ENCODE results near the gene HOXB9. TPM values are rescaled to one million over a fixed set of nuclear protein-coding genes. Genes with fewer than 3 reads are reported as not detected.

The HOXB9 gene
- total and polyA plus RNA-seq, 8 donors: 0.25 TPM; not detected in 7

GRCh38 chr17:48628649-48629410, 2.7 kb upstream of the HOXB9 start:
- TF ChIP-seq CTCF (IDR thresholded peaks at IDR 0.05): no peak
- intact Hi-C loops (cut with DNase I): no loop called here
- H3K4me1 ChIP-seq: peaks cover 8 to 15% (median 12%) of the 10 kb centered on the region in 3 donors
- DNase-seq (no peak), FAIRE-seq (no peak), ATAC-seq (no peak)
- peaks cover 0 to 75% (median 26%) of the 10 kb centered on the region in 4 donors for H3K27me3 ChIP-seq
- H3K9me3 ChIP-seq: no peaks in the 10 kb centered on the region
- no peak overlapping the region for H3K4me3 ChIP-seq
- 19 to 31% methylated on average over 5 of the region's 5 CpGs for WGBS, 2 donors
- no peaks in the 10 kb centered on the region for H3K36me3 ChIP-seq
- H3K27ac ChIP-seq: no peak overlapping the region

GRCh38 chr17:48627623-48628521, 1.7 kb upstream of the HOXB9 start:
- Histone ChIP-seq H3K9me3 (no peaks in the 10 kb centered on the region), H3K27ac (no peak overlapping the region), H3K4me3 (no peak overlapping the region), H3K27me3 (peaks cover 0 to 70% (median 25%) of the 10 kb centered on the region in 4 donors), H3K4me1 (peaks cover 8 to 15% (median 12%) of the 10 kb centered on the region in 3 donors), H3K36me3 (no peaks in the 10 kb centered on the region)
- no peak for DNase-seq
- no peak for ATAC-seq
- no peak for FAIRE-seq
- 12 to 13% methylated on average over 27 of the region's 27 CpGs for WGBS, 2 donors
- TF ChIP-seq CTCF (IDR thresholded peaks at IDR 0.05): no peak
- intact Hi-C loops (cut with DNase I): no loop called here

GRCh38 chr17:48627118-48627597, 1.0 kb upstream of the HOXB9 start:
- no peak for DNase-seq
- Histone ChIP-seq H3K4me1 (peaks cover 8 to 15% (median 12%) of the 10 kb centered on the region in 3 donors), H3K27ac (no peak overlapping the region), H3K9me3 (no peaks in the 10 kb centered on the region), H3K36me3 (no peaks in the 10 kb centered on the region), H3K4me3 (no peak overlapping the region), H3K27me3 (peaks cover 0 to 68% (median 26%) of the 10 kb centered on the region in 4 donors)
- no peak for FAIRE-seq
- no peak for TF ChIP-seq CTCF (IDR thresholded peaks at IDR 0.05)
- no peak for ATAC-seq
- intact Hi-C loops (cut with DNase I): no loop called here
- WGBS, 2 donors: 8 to 11% methylated on average over 5 of the region's 5 CpGs

- Histone ChIP-seq H3K4me1 (peaks cover 8 to 15% (median 12%) of the 10 kb centered on the region in 3 donors), H3K9me3 (no peaks in the 10 kb centered on the region), H3K4me3 (peak overlapping the region in 2 of 4 donors; percentile 26 to 33), H3K27ac (no peak overlapping the region), H3K27me3 (peaks cover 0 to 69% (median 26%) of the 10 kb centered on the region in 4 donors), H3K36me3 (no peaks in the 10 kb centered on the region)
- no peak for TF ChIP-seq CTCF (IDR thresholded peaks at IDR 0.05)
- DNase-seq (peak in 1 of 6 donors; percentile 78), FAIRE-seq (no peak), ATAC-seq (peak; percentile 69 to 88 (median 78))
- intact Hi-C loops (cut with DNase I): no loop called here
- WGBS, 2 donors: 1% methylated on average over 67 to 69 of the region's 69 CpGs
Observed at GRCh38 chr17:48625495-48626244, 488 bp downstream of the HOXB9 start.

All from pancreas (tissue), 10 donors.